ENCODE results near the gene CCDC88A.

CCDC88A gene

DNA sequence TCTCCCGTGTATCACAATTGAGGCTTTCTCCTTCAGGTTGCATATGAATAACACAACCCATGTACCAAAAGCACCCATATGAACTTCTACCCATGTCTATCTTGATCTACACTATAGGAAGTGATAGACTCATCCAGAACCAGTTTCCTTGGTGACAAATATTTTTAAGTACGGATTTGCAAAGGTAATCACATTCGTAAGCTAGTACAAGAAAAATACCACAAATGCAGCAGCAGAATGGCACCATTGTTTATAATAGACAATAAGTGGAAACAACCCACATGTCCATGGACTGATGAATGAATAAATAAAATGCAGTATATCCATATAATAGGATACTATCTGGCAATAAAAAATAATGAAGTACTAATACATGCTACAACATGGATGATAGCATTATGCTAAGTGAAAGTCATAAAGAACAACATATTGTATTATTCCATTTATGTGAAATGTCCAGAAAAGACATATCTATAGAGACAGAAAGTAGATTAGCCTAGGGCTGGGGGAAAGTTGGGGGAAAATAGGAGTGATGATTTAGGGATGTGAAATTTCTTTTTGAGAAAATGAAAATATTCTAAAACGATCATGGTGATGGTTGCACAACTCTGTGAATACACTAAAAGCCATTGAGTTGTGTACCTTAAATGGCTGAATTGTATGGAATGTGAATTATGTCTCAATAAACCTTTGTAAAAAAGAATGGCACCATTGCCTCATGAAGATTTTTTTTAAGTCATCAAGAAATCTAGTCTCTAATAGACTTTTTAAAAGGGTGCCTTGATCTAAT lies 3.4 kb upstream of the CCDC88A start:
- no peak for DNase-seq

DNA sequence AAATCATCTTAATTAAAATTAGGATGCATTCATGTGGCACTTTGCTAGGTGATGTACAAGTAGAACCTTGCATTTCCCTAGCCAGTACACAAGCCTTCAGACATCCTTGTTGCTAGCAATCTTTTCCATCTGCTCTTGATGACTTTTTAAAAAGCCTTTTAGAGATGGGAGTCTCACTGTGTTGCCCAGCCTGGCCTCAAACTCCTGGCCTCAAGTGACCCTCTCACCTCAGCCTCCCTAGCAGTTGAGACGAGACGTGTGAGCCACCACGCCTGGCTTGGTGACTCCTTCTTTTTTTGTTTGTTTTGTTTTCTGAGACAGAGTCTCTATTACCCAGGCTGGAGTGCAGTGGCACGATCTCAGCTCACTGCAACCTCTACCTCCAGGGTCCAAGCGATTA lies 1.7 kb upstream of the CCDC88A start:
- no peak for DNase-seq

DNA sequence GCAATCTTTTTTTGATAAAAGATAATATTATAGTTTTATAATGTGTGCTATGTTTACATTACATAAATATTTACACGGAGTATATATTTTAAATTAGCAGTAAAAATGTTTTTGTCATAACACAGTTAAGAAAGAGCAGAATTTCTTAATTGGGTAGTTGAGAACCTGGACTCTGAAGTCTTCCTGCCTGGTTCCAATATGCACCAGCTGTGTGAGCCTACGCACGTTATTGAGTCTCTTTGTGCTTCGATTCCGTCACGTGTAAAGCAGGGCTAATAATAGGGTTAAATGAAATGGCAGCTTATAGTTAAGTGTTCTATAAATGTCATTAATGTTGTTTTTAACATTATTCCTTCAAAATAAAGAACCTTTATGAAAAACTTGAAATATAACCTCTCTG lies 1.2 kb upstream of the CCDC88A start:
- DNase-seq, result no peak

DNA sequence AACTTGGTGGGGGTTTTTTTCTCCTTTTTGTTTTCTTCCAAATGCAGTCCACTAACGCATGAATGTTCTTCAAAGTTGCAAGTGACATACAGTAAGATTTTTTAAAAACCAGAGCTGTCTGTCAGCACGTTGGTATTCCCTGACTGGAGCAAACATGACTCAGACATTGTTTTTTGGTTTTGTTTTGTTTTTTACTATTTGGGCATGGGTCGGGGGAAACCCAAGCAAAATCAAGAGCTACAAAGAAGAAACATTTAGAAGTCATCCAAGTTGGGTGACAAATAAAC lies 726 bp upstream of the CCDC88A start:
- no peak for DNase-seq

DNA sequence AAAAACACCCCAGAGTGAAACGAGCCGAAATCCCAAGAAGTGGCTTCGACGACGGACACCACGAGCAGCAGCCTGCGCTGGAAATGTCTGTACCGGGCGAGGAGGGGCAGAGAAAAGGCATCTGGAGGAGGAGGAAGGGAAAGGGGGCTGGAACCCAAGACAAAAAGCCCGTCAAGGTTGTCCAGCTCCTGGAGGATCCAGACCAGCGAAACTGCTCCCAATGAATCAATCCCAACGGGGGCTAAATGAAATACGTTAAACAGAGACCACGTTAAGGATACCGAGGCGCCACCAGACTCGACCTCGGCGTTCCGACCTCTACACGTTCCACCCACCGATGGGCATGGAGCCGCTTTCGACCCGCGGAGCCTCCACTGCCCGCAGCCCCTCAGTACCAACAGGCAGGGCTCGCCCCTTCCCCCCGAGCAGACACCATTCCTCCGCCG lies 400 bp downstream of the CCDC88A start:
- peak in 15 of 56 donors; percentile 31 to 73 (median 61) for DNase-seq

DNA sequence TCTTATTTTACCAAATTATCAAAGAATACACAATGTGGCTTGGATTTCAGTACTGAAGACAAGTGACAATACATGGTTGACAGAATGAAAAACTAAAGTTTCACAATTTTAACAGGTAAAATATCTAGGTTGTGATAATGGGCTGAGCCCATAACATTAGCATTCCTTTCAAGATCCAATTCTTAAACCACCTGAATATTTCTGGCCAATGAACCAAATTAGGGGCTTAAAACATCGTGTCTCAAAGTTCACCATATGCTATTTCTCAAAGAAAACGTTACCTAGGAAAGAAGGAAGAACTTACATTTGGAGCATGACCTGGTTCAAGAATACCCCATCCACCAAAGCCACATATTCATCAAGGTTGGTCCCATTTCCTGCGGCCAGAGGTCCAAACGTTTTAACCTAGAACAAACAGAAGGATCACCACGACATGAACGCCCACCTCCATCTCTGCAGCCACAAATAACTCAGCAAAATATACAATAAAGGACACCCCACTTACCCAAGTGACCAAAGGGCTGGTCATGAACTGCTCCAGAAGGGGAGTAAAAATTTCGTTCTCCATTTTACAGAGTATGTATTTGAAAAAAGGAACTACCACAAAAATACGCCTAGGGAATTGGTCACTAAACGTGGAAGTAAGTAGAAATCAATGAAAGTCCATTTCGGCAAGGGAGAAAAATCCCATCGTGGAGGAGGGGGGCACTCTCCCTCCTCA lies 984 bp downstream of the CCDC88A start:
- DNase-seq, result no peak

DNA sequence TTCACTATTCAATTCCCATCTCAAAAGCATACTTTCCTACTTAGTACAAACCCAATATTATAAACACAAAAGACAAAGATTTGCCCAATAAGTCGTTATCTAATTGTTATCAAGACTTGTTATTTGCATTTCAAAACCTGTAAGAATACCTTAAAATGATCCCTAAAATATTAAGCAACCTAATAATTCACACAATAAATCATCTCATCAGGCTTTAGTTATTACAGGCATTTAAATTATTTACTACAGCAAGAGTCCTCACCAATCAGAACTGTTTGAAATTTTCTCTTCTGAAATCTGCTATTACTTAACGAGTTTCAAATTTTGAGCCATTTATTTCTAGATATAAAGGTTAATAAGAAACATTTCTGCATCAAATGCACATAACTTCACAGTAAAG lies 1.6 kb downstream of the CCDC88A start:
- DNase-seq, result no peak

DNA sequence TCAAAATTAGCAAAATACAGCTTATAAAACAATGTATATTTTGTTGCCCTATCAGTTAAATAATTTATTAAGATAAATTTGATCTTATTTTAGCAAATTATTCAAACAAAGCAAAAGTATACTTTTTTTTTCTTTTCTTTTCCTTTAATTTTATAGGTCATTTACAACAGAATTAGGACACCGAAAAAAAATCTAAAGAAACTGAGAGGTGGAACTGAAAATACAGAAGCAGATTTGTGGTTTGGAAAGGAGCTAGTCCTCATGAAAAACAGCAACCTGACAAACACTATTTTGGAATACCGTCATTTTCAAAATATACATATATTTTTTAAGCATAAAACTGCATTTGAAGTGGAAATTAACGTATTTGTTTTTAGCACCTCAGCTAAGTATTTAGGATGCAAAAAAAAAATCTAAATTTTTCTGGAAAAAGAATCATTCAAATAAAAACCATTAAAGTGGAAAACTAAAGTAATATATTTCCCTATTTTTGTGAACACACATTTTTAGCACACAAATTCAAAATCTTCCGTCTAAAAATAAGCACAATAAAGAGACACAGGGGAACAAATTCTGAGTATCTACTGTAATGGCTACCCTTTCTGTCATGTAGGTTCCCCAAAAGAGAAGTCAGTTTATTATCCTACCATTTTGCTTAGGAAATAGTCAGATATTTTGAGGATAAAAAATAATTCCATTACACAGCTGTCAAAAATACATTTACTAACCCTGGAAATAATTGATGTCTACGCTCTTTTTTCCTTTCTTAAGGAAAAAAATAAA lies 2.7 kb downstream of the CCDC88A start:
- DNase-seq, result no peak

DNA sequence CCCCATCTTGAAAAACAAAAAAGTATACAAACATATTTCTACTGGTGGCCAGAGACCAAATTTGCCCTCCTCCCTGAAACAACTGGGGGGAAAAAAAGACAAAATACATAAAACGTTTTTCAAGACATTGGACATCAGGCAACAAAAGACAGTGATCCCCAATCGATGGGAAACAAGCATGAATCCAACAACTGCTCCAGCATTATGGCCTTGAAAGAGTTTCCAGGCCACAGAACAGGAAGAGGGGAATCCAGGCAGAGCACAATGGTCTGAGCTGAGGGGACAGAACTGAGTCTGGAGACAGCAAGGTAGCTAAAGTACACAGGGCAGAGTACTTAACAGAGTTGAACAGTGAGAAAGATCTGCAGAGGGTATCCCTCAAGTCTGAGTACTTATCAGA lies 4.4 kb downstream of the CCDC88A start:
- DNase-seq, result no peak

DNA sequence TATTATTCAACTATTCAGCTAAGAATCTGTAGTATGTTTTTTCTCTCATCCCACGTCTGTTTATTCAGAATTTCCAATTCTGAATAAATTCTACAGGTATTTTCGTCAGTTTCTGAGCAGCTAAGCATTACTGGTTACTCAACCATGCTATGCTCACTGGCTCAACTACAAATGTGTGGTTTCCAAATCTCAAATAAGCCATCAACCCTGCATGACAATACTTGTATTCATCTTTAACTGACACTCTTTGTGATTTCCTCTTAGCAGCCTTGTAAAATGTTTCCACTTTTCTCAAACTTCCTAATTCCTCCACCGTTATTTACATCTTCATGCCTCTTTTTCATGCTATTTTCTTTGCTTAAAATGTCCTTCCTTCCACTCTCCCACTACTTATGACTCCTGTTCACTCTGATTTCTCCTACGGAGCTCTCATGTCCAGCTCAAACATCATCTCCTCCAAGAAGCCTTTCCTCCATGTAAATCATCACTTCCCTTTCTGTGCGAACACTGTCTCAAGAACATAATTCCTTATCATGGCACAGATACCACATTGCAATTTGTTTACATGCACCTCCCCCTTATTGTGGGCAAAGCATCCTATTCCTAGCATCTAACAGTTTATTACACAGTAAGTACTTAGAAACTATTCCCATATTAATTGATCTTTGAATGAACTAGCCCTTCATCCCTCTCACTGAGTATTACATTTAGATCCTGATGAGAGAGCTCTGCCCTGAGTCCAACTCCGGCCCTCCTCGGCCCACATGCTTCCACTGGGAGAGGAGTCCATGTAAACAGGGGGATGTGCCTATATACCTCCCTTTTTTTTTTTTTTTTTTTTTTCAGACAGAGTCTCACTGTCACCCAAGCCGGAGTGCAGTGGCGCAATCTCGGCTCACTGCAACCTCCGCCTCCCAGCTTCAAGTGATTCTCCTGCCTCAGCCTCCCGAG lies 10.5 kb downstream of the CCDC88A start:
- peak in 1 of 56 donors; percentile 48 for DNase-seq

DNA sequence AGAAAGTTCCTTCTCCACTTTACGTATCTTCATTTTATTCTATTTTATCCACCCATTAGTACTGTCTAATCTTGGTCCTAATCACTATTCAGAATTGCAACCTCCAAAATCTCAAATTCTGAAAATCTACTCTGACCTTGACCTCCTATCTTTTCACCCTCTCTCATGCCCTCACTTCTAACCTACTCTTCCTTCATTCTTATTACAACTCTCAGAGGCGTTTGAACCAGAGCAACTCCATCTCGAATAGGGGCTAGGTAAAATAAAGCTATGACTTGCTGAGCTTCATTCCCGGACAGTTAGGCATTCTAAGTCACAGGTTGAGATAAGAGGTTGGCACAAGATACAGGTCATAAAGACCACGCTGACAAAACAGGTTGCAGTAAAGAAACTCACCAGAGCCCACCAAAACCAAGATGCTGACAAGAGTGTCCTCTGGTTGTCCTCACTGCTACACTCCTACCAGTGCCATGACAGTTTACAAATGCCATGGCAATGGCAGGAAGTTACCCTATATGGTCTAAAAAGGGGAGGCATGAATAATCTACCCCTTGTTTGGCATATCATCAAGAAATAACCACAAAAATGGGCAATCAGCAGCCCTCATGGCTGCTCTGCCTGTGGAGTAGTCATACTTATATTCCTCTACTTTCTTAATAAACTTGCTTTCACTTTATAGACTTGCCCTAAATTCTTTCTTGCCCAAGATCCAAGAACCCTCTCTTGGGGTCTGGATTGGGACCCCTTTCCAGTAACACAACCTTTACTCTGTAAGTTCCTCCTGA lies 11.4 kb downstream of the CCDC88A start:
- no peak for DNase-seq

DNA sequence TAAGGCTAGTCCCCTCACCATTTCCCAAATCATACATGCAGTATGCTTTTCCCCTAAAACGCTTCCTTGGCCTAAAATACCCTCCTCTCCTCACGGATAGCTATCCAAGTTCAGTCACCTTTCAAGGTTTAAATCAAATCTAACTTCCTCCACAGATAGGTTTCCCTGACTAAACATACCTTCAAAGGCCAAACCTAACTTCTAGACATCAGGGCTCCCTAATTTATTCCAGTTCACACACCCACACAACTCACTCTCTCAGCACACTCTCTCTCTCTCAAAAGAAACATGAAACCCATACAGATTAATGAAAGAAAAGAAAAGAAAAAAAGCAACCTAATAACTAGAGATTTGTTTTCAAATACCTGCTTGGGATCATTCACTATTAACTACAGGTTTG lies 14.5 kb downstream of the CCDC88A start:
- no peak for DNase-seq

DNA sequence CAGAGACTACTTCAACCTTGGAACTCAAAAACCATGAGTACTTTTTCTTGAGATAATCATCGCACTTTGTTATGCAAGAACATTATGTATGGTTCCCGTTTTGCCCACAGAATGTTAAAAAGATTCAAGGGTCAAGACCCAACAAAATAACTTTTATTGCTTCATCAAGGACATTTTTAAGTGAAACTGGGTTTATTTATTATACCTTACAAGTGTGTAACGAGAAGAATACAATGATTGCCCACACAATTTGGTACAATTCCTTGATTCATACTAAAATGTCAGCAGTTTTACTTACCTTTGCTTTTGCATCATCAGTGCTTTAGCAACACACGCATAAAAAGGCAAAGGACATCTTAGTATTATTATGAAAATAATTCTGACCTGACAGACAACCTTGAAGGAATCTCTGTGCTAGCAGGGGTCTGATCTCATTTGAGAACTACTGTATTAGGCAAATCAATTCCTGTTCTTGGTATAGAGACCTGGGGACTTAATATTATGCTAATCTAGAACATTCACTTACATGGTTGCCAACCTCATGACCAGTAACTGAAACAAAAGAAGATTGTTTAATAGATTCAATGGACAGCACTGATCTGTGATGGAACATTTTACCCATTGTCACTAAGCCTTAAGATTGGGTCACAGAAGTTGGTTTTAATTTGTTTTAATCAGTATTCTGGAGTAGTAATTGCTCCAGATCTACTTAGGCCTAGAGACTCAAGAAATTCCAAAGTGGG lies 16.2 kb downstream of the CCDC88A start:
- DNase-seq, result peak in 1 of 56 donors; percentile 60

DNA sequence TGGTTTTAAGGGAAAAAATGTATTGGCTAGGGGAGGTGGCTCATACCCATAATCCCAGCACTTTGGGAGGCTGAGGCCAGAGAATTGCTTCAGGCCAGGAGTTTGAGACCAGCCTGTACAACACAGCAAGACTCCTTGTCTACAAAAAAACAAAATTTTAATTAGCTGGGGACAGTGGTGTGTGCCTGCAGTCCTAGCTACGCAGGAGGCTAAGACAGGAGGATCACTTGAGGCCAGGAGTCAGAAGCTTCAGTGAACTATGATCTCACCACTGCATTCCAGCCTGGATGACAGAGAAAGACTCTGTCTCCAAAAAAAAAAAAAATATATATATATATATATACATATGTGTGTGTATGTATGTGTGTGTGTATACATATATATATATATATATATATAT lies 18.5 kb downstream of the CCDC88A start:
- DNase-seq, result no peak

DNA sequence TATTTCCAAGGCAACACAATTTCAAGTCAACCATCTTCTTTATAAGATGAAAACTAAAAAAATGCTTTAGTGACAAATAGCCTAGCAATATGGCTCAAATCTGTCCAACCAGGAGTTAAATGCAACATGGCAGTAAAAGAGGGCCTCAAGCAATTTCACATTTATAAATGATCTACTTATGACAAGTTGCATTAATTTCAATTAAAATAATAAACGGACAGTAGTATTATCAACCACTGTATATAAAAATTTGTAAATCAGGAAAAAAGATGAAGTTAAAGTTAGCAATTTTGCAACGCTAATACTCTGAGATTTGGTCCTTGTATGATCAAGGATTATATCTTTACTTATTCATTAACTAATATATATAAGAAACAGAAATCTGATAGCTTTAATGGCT lies 19.3 kb downstream of the CCDC88A start:
- no peak for DNase-seq

DNA sequence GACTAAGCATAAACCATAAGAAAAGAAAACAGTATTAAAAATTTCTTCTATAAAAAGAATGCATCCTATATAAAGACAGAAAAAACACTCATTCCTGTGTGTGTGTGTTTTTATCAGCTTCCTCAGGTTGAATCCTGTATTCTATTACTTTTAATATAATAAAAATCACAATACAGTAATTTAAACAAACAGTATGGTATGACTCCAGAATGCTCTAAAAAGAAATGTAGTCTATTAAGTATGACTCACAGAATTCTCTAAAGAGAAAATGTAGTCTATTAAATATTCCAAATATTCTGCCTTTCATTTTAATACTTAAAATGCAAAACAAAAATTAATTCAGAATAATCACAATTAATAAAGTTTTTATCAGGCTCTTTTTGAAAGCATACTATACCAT lies 19.8 kb downstream of the CCDC88A start:
- DNase-seq, result no peak

DNA sequence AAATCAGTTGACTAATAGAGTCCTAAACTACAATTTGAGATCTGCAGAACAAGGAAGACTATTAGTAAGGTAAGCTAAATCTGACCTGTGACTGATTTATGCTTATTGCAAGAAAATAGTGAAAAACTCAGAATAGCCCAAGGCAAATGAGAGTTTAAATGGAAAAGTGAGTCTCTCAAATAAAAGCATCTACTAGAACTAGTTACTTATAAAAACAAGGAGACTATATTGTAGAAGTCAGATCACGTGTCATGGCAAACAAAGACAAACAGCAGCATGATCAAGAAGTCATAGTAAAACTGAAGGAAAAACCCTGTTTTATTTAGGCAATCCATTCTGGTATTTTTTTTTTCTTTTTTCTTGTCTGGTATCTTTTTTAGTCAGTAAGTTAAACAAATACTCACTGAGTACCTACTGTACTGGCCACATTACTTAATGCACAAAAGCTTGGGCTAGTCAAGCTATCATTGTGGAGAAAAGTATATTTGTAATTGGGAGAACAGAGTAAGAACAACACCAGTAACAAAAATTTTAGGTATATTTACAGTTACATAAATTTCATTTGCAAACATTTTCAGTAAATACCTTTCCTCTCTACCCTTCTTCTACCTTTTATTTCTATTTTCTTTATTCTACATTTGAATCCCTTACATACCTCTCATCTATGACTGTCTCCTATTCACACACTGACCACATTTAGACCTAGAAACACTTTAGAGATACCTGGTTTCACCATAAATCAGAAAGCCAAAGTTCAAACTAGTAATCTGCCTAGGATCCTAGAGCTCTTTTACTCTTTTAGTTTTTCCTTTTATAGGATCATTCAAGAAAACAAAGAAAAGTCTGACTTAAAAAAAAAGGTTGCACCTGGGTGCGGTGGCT lies 23.7 kb downstream of the CCDC88A start:
- no peak for DNase-seq

DNA sequence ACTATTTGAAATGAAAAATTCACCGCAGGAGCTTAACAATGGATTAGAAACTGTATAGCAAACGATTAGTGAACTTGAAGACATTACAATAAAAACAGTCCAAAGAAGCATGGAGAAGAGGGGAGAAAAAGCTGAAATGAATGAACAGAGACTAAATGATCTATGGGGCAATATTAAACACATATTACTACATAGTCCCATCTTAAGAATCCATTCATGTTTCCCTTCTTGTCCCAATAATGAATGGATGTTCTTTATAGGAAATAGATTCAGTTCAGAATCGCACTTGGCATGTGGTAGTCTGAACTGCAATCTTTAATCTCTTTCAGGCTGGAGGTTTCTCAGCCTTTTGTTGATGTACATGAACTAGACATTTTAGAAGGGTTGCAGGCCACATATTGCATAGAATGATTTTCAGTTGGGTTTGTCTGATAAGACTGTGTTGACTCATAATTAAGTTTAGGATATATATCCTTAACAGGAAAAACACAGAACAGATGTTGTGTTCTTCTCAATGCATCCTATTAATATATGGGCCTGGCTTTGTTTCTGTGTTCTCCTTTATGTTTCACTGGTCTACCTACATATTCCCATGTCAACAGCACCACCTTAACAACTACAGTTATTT lies 27.9 kb downstream of the CCDC88A start:
- DNase-seq, result no peak
